Testis (tissue), 3 donors: ENCODE measurements around the gene OLA1. TPM values are rescaled to one million over a fixed set of nuclear protein-coding genes. Genes with fewer than 3 reads are reported as not detected.

ENCODE experiments used
- DNase-seq: peaks from one replicate; pipeline ENCODE4 v3.0.0-alpha.2; 2019
- H3K27ac ChIP-seq, 2 donors: fragments of 200-600 bp; sonication (generic); one replicate each; pipeline ENCODE4 v1.5.1; 2019
- H3K27me3 ChIP-seq: fragments of 200-600 bp; sonication (generic); one replicate; pipeline ENCODE4 v1.5.1; 2019
- H3K36me3 ChIP-seq: fragments of 200-600 bp; sonication (generic); one replicate; pipeline ENCODE4 v1.5.1; 2017; ENCODE audit warnings: low read depth; ENCODE audit errors: missing control alignments
- H3K4me1 ChIP-seq: fragments of 200-600 bp; sonication (generic); one replicate; pipeline ENCODE4 v1.5.1; 2019
- H3K4me3 ChIP-seq, 2 donors: fragments of 200-600 bp; sonication (generic); one replicate each; pipeline ENCODE4 v1.5.1; 2017 to 2019
- H3K9me3 ChIP-seq: fragments of 200-600 bp; sonication (generic); one replicate; pipeline ENCODE4 v1.5.1; 2017
- CTCF ChIP-seq, 3 experiments: fragments of 450-650 bp in 2 of 3; fragments of 200-600 bp in 1 of 3; sonication (generic) in 1 of 3; IDR thresholded peaks; one replicate each; pipeline ENCODE4 v1.5.1; 2016 to 2019; ENCODE audit warnings: antibody characterized with exemption in 3 of 3, mild to moderate bottlenecking in 2 of 3, moderate library complexity in 1 of 3
- POLR2A ChIP-seq: fragments of 450-650 bp; IDR thresholded peaks from one replicate; pipeline ENCODE4 v1.6.1; 2017; ENCODE audit warnings: antibody characterized with exemption, mild to moderate bottlenecking, moderate library complexity
- WGBS, 2 donors: methylation state at CpG; one replicate each; pipeline ENCODE4 v1.1.5; 2018; 5-methylcytosine and 5-hydroxymethylcytosine counted together
- intact Hi-C: fragments of 100-400 bp; cut with DNase I; formaldehyde crosslinking; loops from one replicate; pipeline ENCODE4 v1.15.1; 2023; ENCODE audit warnings: low total_unique reads
- polyA plus RNA-seq: library from polyadenylated mRNA; stranded (reverse); fragments of 350-450 nt; fragmentation: Illumina TruSeq; extraction: RNeasy Lipid Tissue Mini Kit (QIAGEN cat#74804); gene quantifications from one replicate; pipeline ENCODE4 v1.2.3, GENCODE V29; 2014; ENCODE audit warnings: low read depth, low replicate concordance; ENCODE audit not compliant: insufficient read depth
- total RNA-seq, 2 donors: library from RNA; depleted of rRNA; stranded (reverse); fragments of >200 nt; gene quantifications; one replicate each; pipeline ENCODE4 v1.2.3, GENCODE V29; 2016

OLA1 gene
- total and polyA plus RNA-seq, 3 donors from 2014 or later = 58.0 to 118 (median 63.6) TPM

GRCh38 chr2:174224125-174224524, 24.2 kb downstream of the OLA1 start:
- H3K27ac ChIP-seq = no peak overlapping the region
- no peaks in the 10 kb centered on the region for H3K9me3 ChIP-seq
- H3K4me3 ChIP-seq = no peak overlapping the region
- no peak for DNase-seq
- H3K36me3 ChIP-seq = no peaks in the 10 kb centered on the region
- intact Hi-C loops = no loop called here
- 93 to 96% methylated on average over 5 of the region's 5 CpGs for WGBS, 2 donors
- TF ChIP-seq POLR2A (no peak), CTCF (IDR thresholded peaks at IDR 0.05) (no peak)
- H3K4me1 ChIP-seq = no peaks in the 10 kb centered on the region
- H3K27me3 ChIP-seq = no peaks in the 10 kb centered on the region

GRCh38 chr2:174223388-174223787, 24.9 kb downstream of the OLA1 start:
- TF ChIP-seq CTCF (IDR thresholded peaks at IDR 0.05) (no peak), POLR2A (no peak)
- H3K9me3 ChIP-seq = no peaks in the 10 kb centered on the region
- no peak for DNase-seq

GRCh38 chr2:174222154-174222553, 26.2 kb downstream of the OLA1 start:
- TF ChIP-seq POLR2A = no peak
- no peak for TF ChIP-seq CTCF (IDR thresholded peaks at IDR 0.05)
- Histone ChIP-seq H3K4me3 (no peak overlapping the region), H3K4me1 (no peaks in the 10 kb centered on the region), H3K27me3 (no peaks in the 10 kb centered on the region), H3K9me3 (no peaks in the 10 kb centered on the region), H3K36me3 (no peaks in the 10 kb centered on the region), H3K27ac (no peak overlapping the region)
- DNase-seq = no peak
- intact Hi-C loops = no loop called here
- whole genome bisulfite sequencing, 2 donors = 90 to 100% methylated on average over 1 of the region's 1 CpG

More at GRCh38 chr2:174223388-174223787, 24.9 kb downstream of the OLA1 start:
- WGBS, 2 donors = 81 to 86% methylated on average over 3 of the region's 3 CpGs
- H3K27ac ChIP-seq = no peak overlapping the region
- intact Hi-C loops = no loop called here
- H3K4me3 ChIP-seq = no peak overlapping the region
- no peaks in the 10 kb centered on the region for H3K4me1 ChIP-seq
- no peaks in the 10 kb centered on the region for H3K36me3 ChIP-seq
- no peaks in the 10 kb centered on the region for H3K27me3 ChIP-seq

- DNase-seq = no peak
- Histone ChIP-seq H3K27me3 (no peaks in the 10 kb centered on the region), H3K36me3 (no peaks in the 10 kb centered on the region), H3K27ac (no peak overlapping the region), H3K9me3 (no peaks in the 10 kb centered on the region), H3K4me1 (no peaks in the 10 kb centered on the region), H3K4me3 (no peak overlapping the region)
- no peak for TF ChIP-seq CTCF (IDR thresholded peaks at IDR 0.05)
- WGBS, 2 donors = 94 to 96% methylated on average over 4 of the region's 4 CpGs
- intact Hi-C loops = no loop called here
Observed at GRCh38 chr2:174219321-174219720, 29.0 kb downstream of the OLA1 start.

GRCh38 chr2:174218773-174219172, 29.6 kb downstream of the OLA1 start:
- no peak overlapping the region for H3K4me3 ChIP-seq
- H3K27me3 ChIP-seq = no peaks in the 10 kb centered on the region
- DNase-seq = no peak
- 89 to 90% methylated on average over 7 of the region's 7 CpGs for WGBS, 2 donors
- H3K27ac ChIP-seq = no peak overlapping the region
- intact Hi-C loops = no loop called here
- TF ChIP-seq CTCF (IDR thresholded peaks at IDR 0.05) = no peak
- TF ChIP-seq POLR2A = no peak
- H3K4me1 ChIP-seq = no peaks in the 10 kb centered on the region
- no peaks in the 10 kb centered on the region for H3K9me3 ChIP-seq
- no peaks in the 10 kb centered on the region for H3K36me3 ChIP-seq
